AG04449 (cell line): ENCODE data around the gene PPP2R2B.

Experiments used
- CTCF ChIA-PET: fragments of 350-600 bp; formaldehyde crosslinking; extraction: SDS; loops from one replicate; lab custom pipeline; 2021; ENCODE audit warnings: antibody characterized with exemption; lab: Yijun Ruan, JAX
- POLR2A ChIA-PET: fragments of 400-600, 350-600 bp; formaldehyde crosslinking; extraction: SDS; loops from one replicate; lab custom pipeline; 2020; ENCODE audit warnings: antibody characterized with exemption, inconsistent platforms; lab: Yijun Ruan, JAX
- DNase-seq: peaks from one replicate; pipeline ENCODE4 v3.0.0-alpha.2; 2010; ENCODE audit warnings: low read depth, low spot score
- H3K4me3 ChIP-seq: 2 replicates; pipeline ENCODE4 v1.5.1; 2011; ENCODE audit warnings: low read depth, mild to moderate bottlenecking, control low read depth, low read length
- CTCF ChIP-seq: IDR thresholded peaks from one replicate; pipeline ENCODE4 v1.5.1; 2011; ENCODE audit warnings: mild to moderate bottlenecking, moderate library complexity, low read length, control low read depth, inconsistent platforms; ENCODE audit not compliant: insufficient read depth; ENCODE audit errors: missing control alignments

The PPP2R2B gene

GRCh38 chr5:146797658-146798057, 80.9 kb downstream of the PPP2R2B start:
- ChIA-PET POLR2A (no interaction called here), CTCF (no interaction called here)
- no peak for DNase-seq

GRCh38 chr5:146796911-146797310, 81.6 kb downstream of the PPP2R2B start:
- ChIA-PET POLR2A (no interaction called here), CTCF (no interaction called here)
- no peak for TF ChIP-seq CTCF
- H3K4me3 ChIP-seq, result no peak overlapping the region
- DNase-seq, result no peak

More at GRCh38 chr5:146797658-146798057, 80.9 kb downstream of the PPP2R2B start:
- no peak for TF ChIP-seq CTCF
- no peak overlapping the region for H3K4me3 ChIP-seq

- H3K4me3 ChIP-seq, result no peak overlapping the region
- CTCF ChIA-PET, result no interaction called here
- DNase-seq, result no peak
- no peak for TF ChIP-seq CTCF
- POLR2A ChIA-PET, result no interaction called here
Measured at GRCh38 chr5:146796144-146796543, 82.4 kb downstream of the PPP2R2B start.

- H3K4me3 ChIP-seq, result no peak overlapping the region
- ChIA-PET CTCF (interaction anchor here (1.3 kb wide), 1 partner anchor 9 kb away, joined by 3 read pairs; no protein-coding TSS in a partner anchor), POLR2A (no interaction called here)
- no peak for TF ChIP-seq CTCF
- no peak for DNase-seq
Measured at GRCh38 chr5:146794326-146795029, 84.1 kb downstream of the PPP2R2B start.

DNA sequence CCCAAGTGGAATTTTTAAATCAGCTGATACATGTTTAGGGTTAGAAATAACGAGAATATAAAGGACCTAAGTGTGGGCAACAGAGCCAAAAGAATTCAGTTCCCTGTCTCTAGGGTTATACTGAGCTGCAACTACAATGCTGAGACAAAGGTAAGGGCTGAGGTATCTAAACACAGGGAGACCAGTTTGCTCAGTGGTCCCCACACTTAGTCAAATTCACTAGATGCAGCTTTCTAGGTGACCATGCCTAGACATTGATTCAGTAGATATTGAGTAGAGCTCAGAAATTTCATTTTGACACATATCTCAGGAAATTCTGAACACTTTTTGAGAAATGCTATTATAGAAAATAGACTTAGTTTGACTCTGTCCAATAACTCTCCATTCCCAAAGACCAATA, 84.8 kb downstream of the PPP2R2B start:
- ChIA-PET CTCF (interaction anchor here (1.3 kb wide), 1 partner anchor 8 kb away, joined by 3 read pairs; no protein-coding TSS in a partner anchor), POLR2A (no interaction called here)
- H3K4me3 ChIP-seq, result no peak overlapping the region
- no peak for DNase-seq
- no peak for TF ChIP-seq CTCF

- no peak overlapping the region for H3K4me3 ChIP-seq
- TF ChIP-seq CTCF, result no peak
- ChIA-PET POLR2A (no interaction called here), CTCF (no interaction called here)
- DNase-seq, result no peak
Measured at GRCh38 chr5:146791471-146791870, 87.1 kb downstream of the PPP2R2B start.
